DOHH2 (cell line): ENCODE results near the gene ONECUT2.

ENCODE experiments used
- EZH2phosphoT487 ChIP-seq: fragments of 200-600 bp; sonication (generic); IDR thresholded peaks from 2 replicates; pipeline ENCODE4 v1.6.1; 2017; ENCODE audit warnings: borderline replicate concordance, mild to moderate bottlenecking, antibody characterized with exemption, low read length, moderate library complexity, mixed read lengths
- TF ChIP-seq, protein P1 (sequence below): fragments of 200-600 bp; sonication (generic); IDR thresholded peaks from one replicate; pipeline ENCODE4 v1.5.1; 2014; ENCODE audit warnings: antibody characterized with exemption, mild to moderate bottlenecking, low read depth, low read length; ENCODE audit not compliant: poor library complexity, severe bottlenecking

DNA sequence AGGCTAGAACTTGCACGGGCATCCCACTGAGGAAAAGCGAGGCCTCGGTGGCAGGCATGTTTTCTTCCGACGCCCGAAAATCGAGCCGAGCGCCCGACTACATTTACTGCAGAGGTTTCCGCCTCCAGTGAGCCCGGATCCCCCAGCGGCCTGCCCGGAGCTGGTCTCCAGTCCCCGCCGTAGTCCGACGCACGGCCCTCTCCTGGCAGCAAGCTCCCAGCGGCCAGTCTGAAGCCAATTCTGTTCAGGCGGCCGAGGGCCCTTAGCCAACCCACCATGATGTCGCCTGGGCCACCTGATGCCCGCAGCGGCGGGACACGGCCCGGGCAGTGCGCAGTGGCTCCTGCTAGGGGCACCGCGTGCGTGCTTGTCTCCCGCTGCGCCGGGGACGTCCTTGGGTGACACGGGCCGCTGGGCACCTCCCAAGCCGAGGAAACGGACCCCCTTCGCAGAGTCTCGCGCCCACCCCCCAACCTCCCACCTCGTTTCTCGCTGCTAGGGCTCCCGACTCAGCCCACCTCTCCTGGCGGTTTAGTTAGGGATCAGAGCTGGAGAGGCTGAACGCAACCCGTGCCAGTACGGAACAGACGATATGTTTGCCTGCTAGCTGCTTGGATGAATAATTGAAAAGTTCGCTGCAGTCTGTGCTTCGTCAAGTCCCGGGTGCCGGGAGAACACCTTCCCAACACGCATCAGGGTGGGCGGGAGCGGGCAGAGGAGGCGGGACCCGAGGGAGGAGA lies 5.3 kb downstream of the ONECUT2 start:
- TF ChIP-seq, protein P1, sequence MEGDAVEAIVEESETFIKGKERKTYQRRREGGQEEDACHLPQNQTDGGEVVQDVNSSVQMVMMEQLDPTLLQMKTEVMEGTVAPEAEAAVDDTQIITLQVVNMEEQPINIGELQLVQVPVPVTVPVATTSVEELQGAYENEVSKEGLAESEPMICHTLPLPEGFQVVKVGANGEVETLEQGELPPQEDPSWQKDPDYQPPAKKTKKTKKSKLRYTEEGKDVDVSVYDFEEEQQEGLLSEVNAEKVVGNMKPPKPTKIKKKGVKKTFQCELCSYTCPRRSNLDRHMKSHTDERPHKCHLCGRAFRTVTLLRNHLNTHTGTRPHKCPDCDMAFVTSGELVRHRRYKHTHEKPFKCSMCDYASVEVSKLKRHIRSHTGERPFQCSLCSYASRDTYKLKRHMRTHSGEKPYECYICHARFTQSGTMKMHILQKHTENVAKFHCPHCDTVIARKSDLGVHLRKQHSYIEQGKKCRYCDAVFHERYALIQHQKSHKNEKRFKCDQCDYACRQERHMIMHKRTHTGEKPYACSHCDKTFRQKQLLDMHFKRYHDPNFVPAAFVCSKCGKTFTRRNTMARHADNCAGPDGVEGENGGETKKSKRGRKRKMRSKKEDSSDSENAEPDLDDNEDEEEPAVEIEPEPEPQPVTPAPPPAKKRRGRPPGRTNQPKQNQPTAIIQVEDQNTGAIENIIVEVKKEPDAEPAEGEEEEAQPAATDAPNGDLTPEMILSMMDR, result no peak
- no peak for TF ChIP-seq EZH2phosphoT487
